ENCODE data around the gene ANKDD1A.

Gene ANKDD1A

DNA sequence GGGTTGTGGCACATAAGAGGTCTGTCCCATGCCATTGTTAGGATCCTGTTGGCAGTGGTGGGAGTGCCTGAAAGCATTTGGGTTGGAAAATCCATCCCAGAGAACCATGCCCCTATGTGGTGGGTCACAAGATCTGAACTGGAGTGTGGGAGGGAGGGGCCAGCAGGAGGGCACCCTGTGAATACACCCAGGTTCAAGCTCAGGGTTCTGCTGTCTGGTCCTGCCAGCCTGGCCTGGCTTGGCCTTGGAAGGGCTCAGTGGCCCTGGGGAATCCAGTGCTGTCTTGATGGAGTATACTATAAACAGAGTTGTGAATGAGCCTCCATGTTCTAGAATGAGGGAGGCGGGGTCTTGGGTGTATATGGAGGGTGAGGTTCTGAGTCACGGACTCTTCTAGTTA lies 11.8 kb downstream of the ANKDD1A start:
- no peak for DNase-seq (ENCODE audit: low spot score)

DNA sequence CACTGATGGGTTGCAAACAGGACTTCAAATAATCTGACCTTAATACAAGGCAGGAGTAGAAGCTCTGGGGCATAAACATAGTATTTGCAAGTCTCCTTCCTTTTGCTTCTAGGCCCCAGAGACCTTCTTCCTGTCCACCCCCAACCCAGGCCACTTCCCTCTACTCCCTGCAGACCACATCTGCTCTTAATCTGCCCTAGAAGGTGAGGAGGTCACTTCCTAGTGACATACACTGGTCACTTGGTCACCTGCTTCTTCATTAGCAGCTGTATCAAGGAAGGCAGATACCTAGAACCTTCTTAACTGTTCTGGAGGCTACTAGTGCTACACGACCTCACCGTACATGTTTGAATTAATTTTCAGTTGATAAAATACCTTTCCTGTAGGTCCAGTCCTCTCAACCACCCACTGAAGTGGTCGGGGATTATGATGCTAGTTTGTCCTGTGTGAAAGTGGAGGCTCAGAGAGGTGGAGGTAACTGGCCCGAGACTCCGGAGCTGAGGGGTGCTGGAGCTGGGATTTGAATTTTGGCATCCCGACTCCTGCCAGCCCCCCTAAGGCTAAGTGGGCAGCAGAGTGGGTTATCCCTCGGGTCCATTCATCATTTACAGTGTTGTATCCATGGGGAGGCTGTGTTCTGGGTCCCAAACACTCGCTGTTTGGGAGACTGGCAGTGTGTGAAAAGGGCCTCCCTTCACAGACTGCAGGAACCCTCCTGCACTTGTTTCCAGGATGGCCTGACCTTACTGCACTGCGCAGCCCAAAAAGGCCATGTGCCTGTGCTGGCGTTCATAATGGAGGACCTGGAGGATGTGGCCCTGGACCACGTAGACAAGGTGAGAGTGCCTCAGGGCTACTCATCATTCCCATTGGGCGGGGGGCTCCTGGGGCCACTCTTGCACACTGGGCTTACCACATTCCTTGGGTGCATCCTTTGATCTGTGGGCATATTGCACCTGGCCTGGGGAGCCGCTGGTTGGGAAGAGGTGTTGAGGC lies 13.9 kb downstream of the ANKDD1A start:
- DNase-seq (ENCODE audit: low spot score) = no peak

DNA sequence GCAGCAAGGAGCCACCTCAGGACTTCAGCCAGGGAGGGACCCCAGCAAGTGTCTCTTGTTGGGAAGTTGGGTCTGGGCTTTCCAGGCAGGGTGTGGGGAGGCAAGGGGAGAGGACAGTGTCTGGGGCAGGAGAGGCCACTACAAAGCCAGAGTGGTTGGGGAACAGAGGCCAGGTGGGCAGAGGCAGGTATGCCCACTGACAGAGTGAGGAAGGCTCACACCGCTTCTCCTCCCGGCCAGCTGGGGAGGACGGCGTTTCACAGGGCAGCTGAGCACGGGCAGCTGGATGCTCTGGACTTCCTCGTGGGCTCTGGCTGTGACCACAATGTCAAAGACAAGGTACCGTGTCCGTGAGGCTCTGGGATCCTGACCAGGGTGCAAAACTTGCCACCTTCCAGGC lies 15.0 kb downstream of the ANKDD1A start:
- no peak for DNase-seq (ENCODE audit: low spot score)

DNA sequence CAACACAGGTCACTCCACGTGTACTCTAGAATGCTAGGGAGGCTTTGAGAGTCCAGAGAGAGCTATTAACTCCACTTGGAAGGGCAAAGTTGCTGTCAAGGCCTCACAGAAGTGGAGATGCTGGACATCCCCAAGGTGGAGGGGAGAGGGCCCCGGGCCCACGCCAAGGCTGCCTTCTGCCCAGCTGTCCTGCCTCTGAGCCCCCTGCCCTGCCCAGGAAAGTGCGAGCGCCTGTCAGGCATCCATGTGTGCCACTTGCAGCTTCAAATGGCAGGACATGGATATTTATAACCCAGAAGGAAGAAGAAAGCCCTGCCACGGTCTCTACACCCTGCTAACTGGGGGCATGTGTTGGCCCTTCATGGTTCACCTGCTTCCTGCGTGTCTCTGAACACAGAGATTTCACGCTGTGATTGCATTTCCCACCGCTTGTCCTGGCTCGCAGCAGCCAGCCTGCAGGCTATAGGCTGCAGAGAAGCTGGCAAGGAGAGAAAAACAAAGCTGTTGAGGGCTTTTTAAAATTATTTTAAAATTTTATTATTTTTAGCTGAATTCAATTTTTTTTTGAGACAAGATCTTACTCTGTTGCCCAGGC lies 17.0 kb downstream of the ANKDD1A start:
- DNase-seq (ENCODE audit: low spot score) = no peak

DNA sequence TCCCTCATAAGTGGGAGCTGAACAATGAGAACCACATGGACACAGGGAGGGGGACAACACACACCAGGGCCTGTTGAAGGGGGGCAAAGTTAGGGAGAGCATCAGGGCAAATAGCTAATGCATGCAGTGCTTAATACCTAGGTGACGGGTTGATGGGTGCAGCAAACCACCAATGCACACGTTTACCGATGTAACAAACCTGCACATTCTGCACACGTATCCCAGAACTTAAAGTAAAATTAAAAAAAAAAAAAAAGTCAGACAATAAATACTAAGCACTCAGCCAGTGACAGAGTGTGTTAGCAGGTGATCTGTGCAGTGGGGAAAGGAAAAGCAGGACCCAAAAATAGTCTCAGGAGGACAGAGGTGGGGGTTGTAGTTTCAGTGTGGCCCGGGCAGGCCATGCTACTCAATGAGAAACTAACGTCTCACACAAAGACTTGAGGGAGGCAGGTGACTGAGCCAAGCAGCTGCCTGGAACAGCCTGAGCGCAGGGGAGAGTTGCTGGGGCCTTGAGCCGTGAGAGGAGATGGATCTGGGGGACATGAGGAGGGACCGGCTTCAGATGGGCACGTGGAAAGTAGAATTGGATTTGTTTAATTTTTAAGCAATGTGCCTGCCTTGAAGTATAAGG lies 18.4 kb downstream of the ANKDD1A start:
- DNase-seq (ENCODE audit: low spot score) = no peak

DNA sequence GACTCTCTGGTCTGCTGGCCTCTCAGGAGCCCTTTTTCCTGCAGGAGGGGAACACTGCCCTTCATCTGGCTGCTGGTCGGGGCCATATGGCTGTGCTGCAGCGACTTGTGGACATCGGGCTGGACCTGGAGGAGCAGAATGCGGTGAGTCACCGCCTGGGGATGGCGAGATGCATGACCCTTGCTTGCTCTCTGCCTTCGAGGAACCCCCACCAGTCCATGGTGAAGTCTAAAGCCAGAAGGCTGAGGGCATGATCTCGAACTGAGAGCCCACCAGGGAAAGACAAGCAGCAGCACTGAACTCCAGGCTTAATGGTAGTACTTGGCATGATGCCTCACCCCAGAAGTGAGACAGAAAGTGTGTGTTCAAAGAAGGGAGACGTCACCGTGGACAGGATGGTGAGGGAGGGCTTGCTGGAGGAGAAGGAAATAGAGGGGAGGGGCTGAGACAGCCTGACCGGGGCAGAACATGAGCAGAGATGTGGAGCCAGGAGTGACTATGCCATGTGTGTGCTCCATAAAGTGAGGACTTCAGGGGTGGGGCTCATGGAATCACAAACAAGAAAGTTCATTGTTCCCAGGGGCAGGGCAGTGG lies 19.2 kb downstream of the ANKDD1A start:
- DNase-seq (ENCODE audit: low spot score) = no peak

DNA sequence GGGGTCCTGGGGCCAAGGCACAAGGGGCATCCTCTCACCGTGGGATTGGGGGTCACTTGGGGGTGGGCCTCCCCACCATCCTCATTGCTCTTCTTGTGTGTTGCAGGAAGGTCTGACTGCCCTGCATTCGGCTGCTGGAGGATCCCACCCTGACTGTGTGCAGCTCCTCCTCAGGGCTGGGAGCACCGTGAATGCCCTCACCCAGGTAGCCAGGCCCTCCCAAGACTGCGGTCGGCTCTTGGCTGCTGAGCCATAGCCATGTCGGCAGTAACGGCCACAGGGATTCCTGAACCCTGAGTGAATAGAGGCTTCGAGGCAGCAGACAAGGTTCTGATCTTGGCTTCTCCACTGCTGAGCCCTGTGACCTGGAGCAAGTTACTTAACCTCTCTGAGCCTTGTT lies 19.7 kb downstream of the ANKDD1A start:
- DNase-seq (ENCODE audit: low spot score) = no peak

DNA sequence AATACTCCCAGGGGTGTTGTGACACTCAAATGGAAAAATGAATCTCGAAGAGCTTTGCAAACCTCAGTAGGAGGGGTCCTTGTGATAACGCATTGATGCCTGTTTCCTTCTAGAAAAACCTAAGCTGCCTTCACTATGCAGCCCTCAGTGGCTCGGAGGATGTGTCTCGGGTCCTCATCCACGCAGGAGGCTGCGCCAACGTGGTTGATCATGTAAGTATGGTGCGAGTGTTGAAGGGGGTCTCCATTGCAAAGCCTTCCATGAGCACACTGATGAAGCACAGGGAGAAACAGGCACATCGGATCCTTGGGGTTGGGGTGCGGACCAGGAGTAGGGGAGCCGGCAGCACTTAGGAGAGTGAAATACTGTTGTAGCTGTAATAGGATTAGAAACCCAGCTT lies 22.3 kb downstream of the ANKDD1A start:
- no peak for DNase-seq (ENCODE audit: low spot score)

DNA sequence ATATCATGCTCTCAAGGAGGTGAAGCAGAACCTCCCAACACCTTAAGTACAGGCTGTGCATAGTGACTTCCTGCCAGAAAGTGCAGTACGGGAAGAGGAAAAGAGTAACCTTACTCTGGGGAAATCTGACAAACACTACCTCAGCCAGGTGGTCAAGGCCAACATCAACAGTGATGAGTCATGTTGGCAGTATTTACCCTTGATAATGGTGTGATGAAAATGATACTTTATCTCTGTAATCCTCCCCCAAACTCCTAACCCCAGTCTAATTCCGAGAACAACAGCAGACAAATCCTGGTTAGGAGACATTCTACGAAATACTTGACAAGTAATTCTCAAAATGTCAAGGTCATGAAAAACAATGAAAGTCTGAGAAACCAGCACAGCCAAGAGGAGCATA lies 26.5 kb downstream of the ANKDD1A start:
- DNase-seq (ENCODE audit: low spot score) = no peak

DNA sequence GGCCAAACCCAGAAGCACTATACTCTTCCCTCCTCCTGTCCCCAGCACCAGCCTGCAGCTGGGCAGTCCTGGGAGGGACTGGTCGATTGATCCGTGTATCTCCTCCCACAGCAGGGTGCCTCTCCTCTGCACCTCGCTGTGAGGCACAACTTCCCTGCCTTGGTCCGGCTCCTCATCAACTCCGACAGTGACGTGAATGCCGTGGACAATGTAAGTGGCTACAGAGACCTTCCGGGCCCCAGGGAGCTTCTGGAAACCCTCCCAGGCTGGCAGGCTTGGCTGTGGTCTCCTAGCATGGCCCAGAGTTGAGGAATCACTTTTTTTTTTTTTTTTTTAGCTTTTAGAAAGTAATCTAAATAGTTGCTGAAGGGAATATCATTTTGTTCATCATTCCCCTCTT lies 30.7 kb downstream of the ANKDD1A start:
- DNase-seq (ENCODE audit: low spot score) = no peak

DNA sequence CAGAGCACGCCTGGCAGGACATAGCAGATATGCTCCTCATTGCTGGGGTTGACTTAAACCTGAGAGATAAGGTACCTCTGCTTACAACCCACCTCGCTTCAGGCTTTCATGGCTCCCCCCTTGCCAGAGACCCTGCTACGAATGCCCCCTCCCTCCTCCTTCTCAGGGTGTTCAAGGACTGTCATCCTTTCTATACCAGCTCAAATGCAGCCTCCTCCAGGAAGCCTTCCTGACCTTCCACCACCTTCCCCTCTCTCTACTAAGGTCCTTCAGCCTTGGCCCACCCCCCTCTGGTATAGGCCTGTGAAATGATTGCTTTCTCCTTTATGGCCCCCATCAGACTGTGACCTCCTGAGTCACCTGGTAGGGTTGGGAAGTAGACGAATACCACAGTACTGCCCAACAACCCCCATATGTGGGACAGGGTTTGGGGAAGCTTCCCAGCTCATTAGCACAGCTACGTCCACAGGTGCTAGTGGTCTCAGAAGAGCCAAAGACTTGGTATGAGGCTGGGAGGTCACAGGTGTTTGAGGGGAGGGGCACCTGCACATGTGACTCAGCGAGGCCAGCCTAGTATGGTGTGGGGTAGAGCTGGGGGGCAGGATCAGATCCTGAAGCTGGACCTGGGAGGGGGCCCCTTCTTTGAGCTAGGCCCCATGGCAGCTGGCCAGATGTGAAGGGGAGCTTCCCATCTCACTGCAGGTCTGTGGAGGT lies 32.0 kb downstream of the ANKDD1A start:
- DNase-seq (ENCODE audit: low spot score) = no peak

DNA sequence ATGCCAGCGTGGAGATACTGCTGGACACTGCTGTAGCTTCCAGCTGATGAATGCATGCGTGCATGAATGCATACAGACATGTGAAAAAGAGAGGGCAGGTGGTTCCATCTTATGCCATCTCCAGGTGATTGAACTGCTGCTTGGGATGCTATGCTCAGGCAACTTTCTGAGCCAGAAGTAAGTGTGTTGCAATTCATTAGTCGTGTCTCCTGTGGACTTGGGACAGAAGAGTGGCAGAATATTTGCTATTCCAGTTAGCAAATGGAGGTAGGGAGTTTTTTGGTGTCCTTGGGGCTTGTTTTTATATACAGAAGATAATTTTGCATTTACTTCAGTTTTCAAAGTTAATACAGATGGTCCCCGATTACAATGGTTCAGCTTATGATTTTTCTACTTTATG lies 33.3 kb downstream of the ANKDD1A start:
- no peak for DNase-seq (ENCODE audit: low spot score)

DNA sequence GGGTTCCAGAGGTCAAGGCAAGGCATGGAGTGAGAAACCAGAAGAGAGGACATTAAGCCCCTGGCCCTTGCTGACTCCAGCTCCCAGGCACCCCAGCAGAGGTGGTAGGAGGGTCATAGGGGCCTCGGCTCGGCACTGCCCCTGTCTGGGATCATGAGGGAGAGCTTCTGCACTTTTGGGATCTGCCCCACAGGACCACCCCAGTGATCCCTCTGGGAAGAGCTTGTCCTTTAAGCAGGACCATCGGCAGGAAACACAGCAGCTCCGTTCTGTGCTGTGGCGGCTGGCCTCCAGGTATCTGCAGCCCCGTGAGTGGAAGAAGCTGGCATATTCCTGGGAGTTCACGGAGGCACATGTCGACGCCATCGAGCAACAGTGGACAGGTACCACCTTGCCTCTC lies 35.5 kb downstream of the ANKDD1A start:
- DNase-seq (ENCODE audit: low spot score) = no peak

DNA sequence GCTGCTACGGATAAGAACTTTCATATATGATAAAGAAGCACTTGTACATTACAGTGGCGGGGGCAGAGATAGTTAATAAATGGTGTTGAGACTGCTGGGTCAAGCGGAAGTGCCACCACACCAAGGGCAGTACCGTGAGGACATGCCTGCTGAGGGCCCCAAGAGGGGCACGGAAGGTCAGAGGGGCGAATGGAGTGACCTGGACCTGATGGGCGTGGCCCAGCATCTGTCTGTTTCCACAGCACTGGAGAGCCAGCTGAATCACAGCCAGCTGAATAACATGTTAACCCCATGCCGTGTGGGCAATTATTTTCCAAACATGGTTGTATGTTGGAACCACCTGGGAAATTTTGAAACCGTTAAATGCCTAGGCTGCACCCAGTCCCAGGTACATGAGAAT lies 37.2 kb downstream of the ANKDD1A start:
- no peak for DNase-seq (ENCODE audit: low spot score)

DNA sequence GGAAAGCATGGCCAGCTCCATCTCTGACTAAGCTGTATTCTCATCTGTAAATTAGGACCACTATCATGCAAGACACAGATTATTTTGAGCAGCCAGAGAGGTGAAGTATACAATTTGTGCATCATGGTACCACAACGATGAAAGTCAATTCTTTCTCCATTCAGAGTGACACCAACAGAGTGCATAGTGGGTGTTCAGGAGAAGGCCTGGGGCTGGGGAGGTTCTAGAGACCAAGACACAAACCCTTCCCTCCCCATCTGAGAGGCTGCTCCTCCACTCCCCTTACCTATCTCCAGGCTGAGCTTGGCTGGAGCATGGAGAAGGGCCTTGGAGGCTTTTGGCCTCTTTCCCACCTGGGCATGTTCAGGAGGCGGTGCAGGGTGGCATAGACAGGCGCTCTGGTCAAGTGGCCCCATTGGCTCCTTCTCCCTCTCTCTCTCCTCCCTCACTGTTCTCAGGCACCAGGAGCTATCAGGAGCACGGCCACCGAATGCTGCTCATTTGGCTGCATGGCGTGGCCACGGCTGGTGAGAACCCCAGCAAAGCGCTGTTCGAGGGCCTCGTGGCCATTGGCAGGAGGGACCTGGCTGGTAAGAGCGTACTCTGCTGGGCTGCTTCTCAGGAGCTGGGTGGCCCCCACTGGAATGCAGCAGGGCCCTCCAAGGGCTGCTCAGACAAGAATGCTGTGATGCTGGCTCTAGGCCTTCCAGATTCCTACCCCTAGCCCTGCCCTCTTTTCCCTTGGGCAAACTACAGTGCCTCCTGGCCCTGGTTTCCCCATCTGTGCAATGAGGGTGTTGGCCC lies 37.9 kb downstream of the ANKDD1A start:
- DNase-seq (ENCODE audit: low spot score) = no peak

DNA sequence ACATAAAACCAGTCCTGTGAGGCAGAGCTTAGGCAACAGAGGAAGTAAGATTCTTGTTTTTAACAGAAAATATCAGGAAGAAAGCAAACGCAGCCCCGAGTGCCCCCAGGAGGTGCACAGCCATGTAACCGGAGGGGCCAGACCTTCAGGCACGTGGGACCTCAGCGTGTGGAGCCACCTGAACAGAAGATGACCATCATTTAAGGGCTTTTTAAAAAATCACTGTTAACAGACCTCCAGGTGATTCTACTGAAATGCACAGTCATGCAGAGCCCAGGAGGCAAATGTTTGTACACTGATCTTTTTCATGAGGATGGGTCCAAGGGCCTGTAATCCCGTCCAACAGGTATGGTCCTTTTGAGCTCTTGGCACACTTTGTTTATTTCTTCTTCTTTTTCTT lies 39.2 kb downstream of the ANKDD1A start:
- no peak for DNase-seq (ENCODE audit: low spot score)

DNA sequence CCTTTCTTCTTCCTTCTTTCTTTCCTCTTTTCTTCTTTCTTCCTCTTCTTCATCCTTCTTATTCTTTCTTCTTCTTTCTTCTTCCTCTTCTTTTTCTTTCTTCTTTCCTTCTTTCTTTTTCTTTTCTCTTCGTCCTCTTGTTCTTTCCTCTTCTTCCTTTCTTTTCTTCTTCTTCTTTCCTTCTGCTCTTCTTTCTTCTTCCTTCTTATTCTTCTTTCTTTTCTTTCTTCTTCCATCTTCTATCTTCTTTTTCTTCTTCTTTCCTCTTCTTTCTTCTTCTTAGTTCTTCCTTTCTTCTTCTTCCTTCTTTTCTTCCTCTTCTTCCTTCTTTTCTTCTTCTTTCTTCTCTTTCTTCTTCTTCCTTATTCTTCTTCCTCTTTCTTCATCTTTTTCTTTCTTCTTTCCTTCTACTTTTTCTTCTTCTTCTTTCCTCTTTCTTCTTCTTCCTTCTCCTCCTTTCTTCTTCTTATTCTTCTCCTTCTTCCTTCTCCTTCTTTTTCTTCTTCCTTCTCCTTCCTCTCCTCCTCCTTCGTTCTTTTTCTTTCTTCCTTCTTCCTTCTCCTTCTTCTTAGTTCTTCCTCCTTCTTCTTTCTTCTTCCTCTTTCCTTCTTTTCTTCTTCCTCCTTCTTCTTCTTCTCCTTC lies 40.2 kb downstream of the ANKDD1A start:
- no peak for DNase-seq (ENCODE audit: low spot score)

DNA sequence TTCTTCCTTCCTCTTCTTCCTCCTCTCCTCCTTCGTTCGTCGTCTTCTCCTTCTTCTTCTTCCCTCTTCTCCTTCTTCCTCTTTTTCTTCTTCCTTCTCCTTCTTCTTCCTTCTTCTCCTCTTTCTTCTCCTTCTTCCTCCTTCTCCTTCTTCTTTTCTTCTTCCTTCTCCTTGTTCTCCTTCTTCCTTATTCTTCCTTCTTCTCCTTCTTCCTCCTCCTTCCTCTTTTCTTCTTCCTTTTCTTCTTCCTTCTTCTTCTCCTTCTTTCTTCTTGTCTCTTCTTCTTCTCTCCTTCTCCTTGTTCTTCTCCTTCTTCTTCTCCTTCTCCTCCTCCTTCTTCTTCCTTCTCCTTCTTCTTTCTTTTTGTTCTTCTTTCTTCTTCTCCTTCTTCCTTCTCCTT lies 42.7 kb downstream of the ANKDD1A start:
- DNase-seq (ENCODE audit: low spot score) = no peak

DNA sequence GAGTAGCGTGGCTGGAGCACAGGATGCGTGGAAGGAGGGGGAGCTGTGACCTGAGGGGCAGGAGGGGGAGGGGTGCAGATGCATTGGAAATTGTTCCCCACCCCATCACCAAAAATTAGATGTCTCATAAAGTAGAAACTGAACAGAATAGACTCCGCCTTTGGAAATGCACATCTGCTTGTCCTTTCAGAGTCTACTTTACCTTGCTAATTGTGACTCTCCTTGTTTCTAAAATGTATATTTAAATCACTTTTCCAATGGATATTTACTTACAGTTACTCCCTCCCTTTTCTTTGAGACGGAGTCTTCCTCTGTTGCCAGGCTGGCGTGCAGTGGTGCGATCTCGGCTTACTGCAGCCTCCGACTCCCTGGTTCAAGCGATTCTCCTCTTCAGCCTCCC lies 47.4 kb downstream of the ANKDD1A start:
- DNase-seq (ENCODE audit: low spot score) = no peak

DNA sequence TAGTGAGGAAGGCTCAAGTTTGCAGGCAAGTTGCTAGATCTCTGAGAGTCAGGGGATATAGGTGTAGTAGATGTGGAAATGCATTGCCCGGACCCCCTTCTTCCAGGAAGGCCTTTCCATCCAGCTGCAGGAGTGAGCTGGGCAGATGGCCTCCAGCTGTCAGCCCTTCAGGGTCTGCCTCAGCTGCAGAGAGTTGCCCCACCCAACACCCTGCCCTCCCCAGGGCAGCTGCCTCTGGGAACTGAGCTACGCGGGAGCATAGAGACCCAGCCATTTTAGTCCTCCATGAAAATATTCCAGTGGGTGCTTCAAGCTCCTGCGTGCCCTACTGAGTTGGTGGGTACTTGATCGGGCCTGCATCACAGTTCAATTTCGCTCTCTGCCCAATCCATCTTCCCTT lies 48.5 kb downstream of the ANKDD1A start:
- no peak for DNase-seq (ENCODE audit: low spot score)

DNA sequence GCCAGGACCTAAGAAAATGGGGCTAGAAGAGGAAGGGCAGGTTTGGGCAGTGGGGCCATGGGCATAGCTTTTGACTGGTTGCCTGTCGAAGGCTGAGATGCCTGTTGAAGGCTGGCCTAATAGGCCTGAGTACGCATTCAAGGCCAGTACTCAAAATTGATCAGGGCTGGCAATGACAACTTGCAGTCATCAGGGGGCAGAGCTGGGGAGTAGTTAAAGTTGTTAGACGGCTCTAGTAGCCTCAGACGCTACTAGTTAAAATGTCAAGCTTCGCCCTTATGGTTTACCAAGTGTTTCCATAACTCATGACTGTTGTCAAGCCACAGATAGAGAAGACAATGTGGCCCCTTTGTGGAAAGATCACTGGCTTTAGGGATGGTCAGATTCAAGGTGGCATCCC lies 49.3 kb downstream of the ANKDD1A start:
- no peak for DNase-seq (ENCODE audit: low spot score)

Data from pons (tissue), 1 donor.